ENCODE measurements around the gene ORMDL1. TPM values are rescaled to one million over a fixed set of nuclear protein-coding genes. Genes with fewer than 3 reads are reported as not detected.

The ORMDL1 gene
- total RNA-seq, 4 donors from 2014 or later, result 27.5 to 133 (median 86.5) TPM

Other genes starting within 250 kb of the ORMDL1 start
- gene SLC40A1, start 203.6 kb downstream of the ORMDL1 start, total RNA-seq, result 100 to 1,000 TPM in 2 of 4 donors, 10 to 100 TPM in 2; 26.3 to 345 (median 186) TPM
- 10 to 100 TPM; 11.3 to 35.2 (median 20.2) TPM for gene ASNSD1, start 122.9 kb downstream of the ORMDL1 start, total RNA-seq
- 10 to 100 TPM in 3 of 4 donors, 1 to 10 TPM in 1; 6.0 to 25.7 (median 16.3) TPM for gene ANKAR, start 109.7 kb downstream of the ORMDL1 start, total RNA-seq
- gene OSGEPL1, start 21.5 kb downstream of the ORMDL1 start, total RNA-seq, result 10 to 100 TPM in 1 of 4 donors, 1 to 10 TPM in 2, not detected in 1; 2.7 to 14.7 (median 5.1) TPM
- 10 to 100 TPM in 2 of 4 donors, 1 to 10 TPM in 2; 5.2 to 19.1 (median 9.7) TPM for gene PMS1, start 111 bp upstream of the ORMDL1 start, total RNA-seq

Measured in transverse colon (tissue), 4 donors.